Caco-2 (cell line): Measurements from ENCODE around the gene DMP1. TPM values are rescaled to one million over a fixed set of nuclear protein-coding genes. Genes with fewer than 3 reads are reported as not detected.

ENCODE experiments used
- BruUV-seq: library from RNA; stranded (reverse); fragments of 400-500 nt; replicated peaks from 2 replicates; lab custom pipeline; 2021; lab: Mats Ljungman, UMichigan
- CTCF ChIA-PET: fragments of 300-600 bp; sonication (Branson Sonifier 250); formaldehyde crosslinking; loops from one replicate; lab custom pipeline; 2022; ENCODE audit warnings: antibody characterized with exemption; lab: Charles Lee
- POLR2A ChIA-PET: fragments of 300-600 bp; sonication (Branson Sonifier 250); formaldehyde crosslinking; loops from one replicate; lab custom pipeline; 2022; ENCODE audit warnings: antibody characterized with exemption; lab: Charles Lee
- DNase-seq, 2 experiments: peaks; one replicate each; pipeline versions ENCODE4 v3.0.0 to v3.0.0-alpha.2; 2020 to 2022
- H3K27me3 ChIP-seq: replicated peaks from 2 replicates; pipeline ENCODE4 v1.6.0; 2011; ENCODE audit warnings: low read length; ENCODE audit not compliant: control insufficient read depth, insufficient read depth
- H3K36me3 ChIP-seq: 2 replicates; pipeline ENCODE4 v1.5.1; 2011; ENCODE audit warnings: low read length; ENCODE audit not compliant: control insufficient read depth, insufficient read depth
- H3K4me1 ChIP-seq: fragments of 250-450 bp; sonication (Bioruptor Pico); 2 replicates; pipeline ENCODE4 v1.5.1; 2020; ENCODE audit warnings: mild to moderate bottlenecking
- H3K4me3 ChIP-seq: 2 replicates; pipeline ENCODE4 v1.5.1; 2011; ENCODE audit warnings: low read depth, mild to moderate bottlenecking, control low read depth, low read length
- H3K9me3 ChIP-seq: fragments of 250-450 bp; sonication (Bioruptor Pico); 2 replicates; pipeline ENCODE4 v1.5.1; 2020; ENCODE audit warnings: mild to moderate bottlenecking, moderate library complexity
- H3K27ac Mint-ChIP-seq: one replicate; pipeline ENCODE4 v1.8.0; 2022; ENCODE audit warnings: mixed read lengths; ENCODE audit not compliant: unreplicated experiment
- H3K27me3 Mint-ChIP-seq: one replicate; pipeline ENCODE4 v1.8.0; 2022; ENCODE audit warnings: mixed read lengths; ENCODE audit not compliant: insufficient read depth, unreplicated experiment
- H3K36me3 Mint-ChIP-seq: one replicate; pipeline ENCODE4 v1.8.0; 2022; ENCODE audit warnings: mild to moderate bottlenecking, mixed read lengths; ENCODE audit not compliant: insufficient read depth, unreplicated experiment
- H3K4me1 Mint-ChIP-seq: one replicate; pipeline ENCODE4 v1.8.0; 2022; ENCODE audit warnings: low read depth, mixed read lengths; ENCODE audit not compliant: unreplicated experiment
- H3K4me3 Mint-ChIP-seq: one replicate; pipeline ENCODE4 v1.8.0; 2022; ENCODE audit warnings: mild to moderate bottlenecking, moderate library complexity, mixed read lengths; ENCODE audit not compliant: unreplicated experiment
- H3K9me3 Mint-ChIP-seq: one replicate; pipeline ENCODE4 v1.8.0; 2022; ENCODE audit warnings: mixed read lengths; ENCODE audit not compliant: unreplicated experiment
- CTCF ChIP-seq, 2 experiments: fragments of 200-600 bp in 1 of 2; IDR thresholded peaks; 1 replicate in 1 of 2; 2 replicates in 1 of 2; pipeline versions ENCODE4 v1.5.1 to v1.8.0; 2011 to 2022; ENCODE audit warnings: antibody characterized with exemption in 1 of 2, control low read depth in 1 of 2, inconsistent platforms in 1 of 2, low read depth in 1 of 2, low read length in 1 of 2, mild to moderate bottlenecking in 1 of 2, moderate library complexity in 1 of 2; ENCODE audit not compliant: insufficient read depth in 1 of 2, severe bottlenecking in 1 of 2, unreplicated experiment in 1 of 2
- intact Hi-C: fragments of 100-400 bp; cut with micrococcal nuclease; formaldehyde crosslinking; loops from one replicate; pipeline ENCODE4 v1.10.0; 2022; ENCODE audit not compliant: unreplicated experiment
- total RNA-seq: library from RNA; stranded (reverse); gene quantifications from 2 replicates; pipeline ENCODE4 v1.2.3, GENCODE V29; 2022

The DMP1 gene
- total RNA-seq, 1 experiment from 2014 or later, result not detected

GRCh38 chr4:87704001-87704400, 53.9 kb downstream of the DMP1 start:
- no peaks in the 10 kb centered on the region; the same call in 1 of the 2 replicates for H3K27me3 ChIP-seq
- Mint-ChIP-seq H3K36me3 (no peaks in the 10 kb centered on the region), H3K27me3 (no peaks in the 10 kb centered on the region), H3K27ac (no peak overlapping the region), H3K4me1 (no peaks in the 10 kb centered on the region), H3K9me3 (peaks cover 9% of the 10 kb centered on the region), H3K4me3 (no peak overlapping the region)
- no peaks in the 10 kb centered on the region for H3K36me3 ChIP-seq
- no peak overlapping the region for H3K4me3 ChIP-seq
- no peaks in the 10 kb centered on the region for H3K4me1 ChIP-seq
- no peaks in the 10 kb centered on the region for H3K9me3 ChIP-seq
- intact Hi-C loops, result no loop called here
- POLR2A ChIA-PET, result no interaction called here
- DNase-seq, result no peak
- CTCF ChIA-PET, result no interaction called here
- TF ChIP-seq CTCF (IDR thresholded peaks at IDR 0.05; ENCODE audit: insufficient read depth in 1 of 2, low read depth in 1 of 2, low read length in 1 of 2, severe bottlenecking in 1 of 2, unreplicated experiment in 1 of 2), result no peak
- no TSS peak for BruUV-seq

- ChIA-PET CTCF (no interaction called here), POLR2A (no interaction called here)
- H3K27ac Mint-ChIP-seq, result no peak overlapping the region
- no peaks in the 10 kb centered on the region for H3K36me3 ChIP-seq
- H3K36me3 Mint-ChIP-seq, result no peaks in the 10 kb centered on the region
- no peak for DNase-seq
- no peaks in the 10 kb centered on the region for H3K9me3 ChIP-seq
- H3K4me1 ChIP-seq, result no peaks in the 10 kb centered on the region; the same call in 1 of the 2 replicates
- no peak for TF ChIP-seq CTCF (IDR thresholded peaks at IDR 0.05; ENCODE audit: insufficient read depth in 1 of 2, low read depth in 1 of 2, low read length in 1 of 2, severe bottlenecking in 1 of 2, unreplicated experiment in 1 of 2)
- no TSS peak for BruUV-seq
- intact Hi-C loops, result no loop called here
- H3K4me1 Mint-ChIP-seq, result no peaks in the 10 kb centered on the region
- no peak overlapping the region for H3K4me3 ChIP-seq
- no peaks in the 10 kb centered on the region; the same call in 1 of the 2 replicates for H3K27me3 ChIP-seq
- no peaks in the 10 kb centered on the region for H3K9me3 Mint-ChIP-seq
- H3K4me3 Mint-ChIP-seq, result no peak overlapping the region
- H3K27me3 Mint-ChIP-seq, result no peaks in the 10 kb centered on the region
Observed at GRCh38 chr4:87707279-87707918, 57.3 kb downstream of the DMP1 start.

Other genes with a start within 250 kb of the DMP1 start
- 27.9 and 28.7 TPM in 2 replicates for gene NUDT9, start 227.7 kb upstream of the DMP1 start, total RNA-seq
- 0.18 TPM in 1 of 2 replicates, not detected in the other for gene SPARCL1, start 120.9 kb upstream of the DMP1 start, total RNA-seq
- gene DSPP, start 41.8 kb upstream of the DMP1 start, total RNA-seq, result not detected in 2 replicates
- gene IBSP, start 149.3 kb downstream of the DMP1 start, total RNA-seq, result not detected in 2 replicates
- gene MEPE, start 182.7 kb downstream of the DMP1 start, total RNA-seq, result not detected in 2 replicates